Cerebellar cortex (tissue), 1 donor: ENCODE results near the gene RBL1.
A peak's percentile ranks its signal among the peaks of the same experiment; 100 is the strongest.
"Not testable (repeated sequence)": the region's sequence is repeated elsewhere in the genome, so short reads cannot be mapped to it uniquely, and the experiment has no call there.

Experiments
- DNase-seq: peaks from one replicate; pipeline ENCODE4 v3.0.0-alpha.2; 2015; ENCODE audit warnings: low spot score

The RBL1 gene, protein sequence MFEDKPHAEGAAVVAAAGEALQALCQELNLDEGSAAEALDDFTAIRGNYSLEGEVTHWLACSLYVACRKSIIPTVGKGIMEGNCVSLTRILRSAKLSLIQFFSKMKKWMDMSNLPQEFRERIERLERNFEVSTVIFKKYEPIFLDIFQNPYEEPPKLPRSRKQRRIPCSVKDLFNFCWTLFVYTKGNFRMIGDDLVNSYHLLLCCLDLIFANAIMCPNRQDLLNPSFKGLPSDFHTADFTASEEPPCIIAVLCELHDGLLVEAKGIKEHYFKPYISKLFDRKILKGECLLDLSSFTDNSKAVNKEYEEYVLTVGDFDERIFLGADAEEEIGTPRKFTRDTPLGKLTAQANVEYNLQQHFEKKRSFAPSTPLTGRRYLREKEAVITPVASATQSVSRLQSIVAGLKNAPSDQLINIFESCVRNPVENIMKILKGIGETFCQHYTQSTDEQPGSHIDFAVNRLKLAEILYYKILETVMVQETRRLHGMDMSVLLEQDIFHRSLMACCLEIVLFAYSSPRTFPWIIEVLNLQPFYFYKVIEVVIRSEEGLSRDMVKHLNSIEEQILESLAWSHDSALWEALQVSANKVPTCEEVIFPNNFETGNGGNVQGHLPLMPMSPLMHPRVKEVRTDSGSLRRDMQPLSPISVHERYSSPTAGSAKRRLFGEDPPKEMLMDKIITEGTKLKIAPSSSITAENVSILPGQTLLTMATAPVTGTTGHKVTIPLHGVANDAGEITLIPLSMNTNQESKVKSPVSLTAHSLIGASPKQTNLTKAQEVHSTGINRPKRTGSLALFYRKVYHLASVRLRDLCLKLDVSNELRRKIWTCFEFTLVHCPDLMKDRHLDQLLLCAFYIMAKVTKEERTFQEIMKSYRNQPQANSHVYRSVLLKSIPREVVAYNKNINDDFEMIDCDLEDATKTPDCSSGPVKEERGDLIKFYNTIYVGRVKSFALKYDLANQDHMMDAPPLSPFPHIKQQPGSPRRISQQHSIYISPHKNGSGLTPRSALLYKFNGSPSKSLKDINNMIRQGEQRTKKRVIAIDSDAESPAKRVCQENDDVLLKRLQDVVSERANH

DNA sequence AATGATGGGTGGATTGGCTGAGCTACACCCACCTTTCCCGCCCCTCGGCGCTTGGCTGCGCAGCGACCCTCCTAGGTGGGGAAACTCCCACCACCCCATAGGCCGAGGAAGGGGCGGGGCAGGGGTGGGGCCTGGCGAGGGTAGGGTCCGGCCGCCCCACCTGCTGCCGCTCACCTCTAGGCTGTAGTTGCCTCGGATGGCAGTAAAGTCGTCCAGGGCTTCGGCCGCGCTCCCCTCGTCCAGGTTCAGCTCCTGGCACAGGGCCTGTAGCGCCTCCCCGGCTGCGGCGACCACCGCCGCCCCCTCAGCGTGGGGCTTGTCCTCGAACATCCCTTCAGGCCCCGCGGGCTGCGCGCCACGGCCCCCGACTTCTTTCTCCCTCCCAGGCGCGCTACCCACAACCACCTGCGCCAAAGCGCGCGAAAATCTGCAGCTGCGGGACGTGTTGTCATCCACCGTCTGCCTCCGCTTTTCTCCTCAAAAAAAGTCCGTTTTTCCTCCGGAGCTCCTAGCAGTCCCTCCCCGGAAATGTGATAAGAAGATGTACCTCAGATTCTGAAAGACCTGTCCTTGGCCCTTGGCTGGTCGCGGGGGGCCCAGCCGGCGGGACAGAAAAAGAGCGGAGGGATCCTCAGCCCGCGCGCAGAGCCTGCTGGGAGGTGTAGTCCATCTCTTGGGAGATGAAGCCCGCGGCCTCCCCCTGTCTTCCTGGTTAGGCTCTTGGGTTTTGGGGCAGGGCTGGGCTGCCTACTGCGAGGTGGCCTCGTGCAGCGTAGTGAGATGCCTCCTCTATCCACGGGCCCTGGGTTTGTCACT, at the start of gene RBL1:
TSS of gene RBL1 (minus strand) at position 399 of the 816 bp plus-strand sequence. CDS start at position 330, 69 bp downstream.
- peak; percentile 84 for DNase-seq

GRCh38 chr20:37144856-37145404, 49.1 kb upstream of the RBL1 start:
- no peak for DNase-seq

DNA sequence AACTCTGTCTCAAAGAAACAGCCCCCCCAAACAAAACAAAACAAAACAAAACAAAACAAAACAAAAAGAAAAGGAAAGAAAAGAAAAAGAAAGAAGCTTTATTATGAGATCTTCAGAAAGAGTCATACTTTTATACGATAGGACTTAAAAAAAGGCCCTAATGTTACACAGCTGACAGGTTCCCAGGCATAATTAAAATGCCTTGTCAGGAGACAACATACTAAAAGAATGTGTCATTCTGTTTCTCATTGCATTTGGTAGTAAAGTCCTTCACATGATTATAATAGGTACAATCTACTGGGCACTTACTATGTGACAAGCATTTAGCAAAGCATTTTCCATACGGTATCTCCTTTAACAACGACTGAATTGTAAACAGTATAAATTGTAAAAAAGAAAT, 46.9 kb upstream of the RBL1 start:
- DNase-seq, result no peak

- DNase-seq, result no peak
Observed at GRCh38 chr20:37137547-37137946, 41.8 kb upstream of the RBL1 start.

DNA sequence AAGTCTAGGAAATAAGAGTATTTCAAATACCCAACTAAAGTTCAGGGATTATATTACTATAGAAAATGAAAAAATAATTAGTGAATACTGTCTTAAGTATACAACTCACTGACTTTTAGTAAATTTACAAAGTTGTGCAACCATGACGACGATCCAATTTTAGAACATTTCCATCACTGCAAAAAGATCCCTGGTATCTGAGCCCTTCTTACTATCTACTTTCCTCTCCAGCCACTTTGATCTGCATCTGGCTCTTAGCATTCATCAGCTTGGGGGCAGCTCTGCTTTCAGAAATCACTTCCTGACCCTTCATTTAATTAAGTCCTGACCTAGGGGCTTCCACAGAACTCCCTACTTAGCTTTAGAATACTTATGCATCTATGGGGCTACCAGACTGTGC, 38.2 kb upstream of the RBL1 start:
- no peak for DNase-seq

DNA sequence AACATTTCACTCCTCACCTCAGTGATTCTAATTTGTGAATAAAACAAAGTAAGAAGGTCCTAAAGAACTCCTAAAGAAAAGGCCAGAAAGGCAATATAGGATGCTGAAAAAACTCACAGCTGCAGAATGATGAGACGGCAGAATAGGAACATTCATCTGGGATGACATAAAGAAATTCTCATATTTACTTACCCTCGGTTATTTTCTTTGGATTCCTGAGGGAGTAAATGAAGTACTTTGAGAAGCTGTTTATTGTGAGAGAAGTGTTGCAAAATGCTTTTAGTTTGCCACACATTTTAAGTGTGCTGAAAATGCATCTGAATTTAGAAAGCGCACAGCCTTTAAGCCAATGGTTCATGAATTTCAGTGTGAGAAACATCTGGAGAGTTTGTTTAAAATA, 35.7 kb upstream of the RBL1 start:
- DNase-seq, result no peak

GRCh38 chr20:37128803-37129202, 33.0 kb upstream of the RBL1 start:
- DNase-seq, result no peak

GRCh38 chr20:37126290-37126689, 30.5 kb upstream of the RBL1 start:
- not testable (repeated sequence) for DNase-seq

GRCh38 chr20:37123441-37123840, 27.6 kb upstream of the RBL1 start:
- no peak for DNase-seq

DNA sequence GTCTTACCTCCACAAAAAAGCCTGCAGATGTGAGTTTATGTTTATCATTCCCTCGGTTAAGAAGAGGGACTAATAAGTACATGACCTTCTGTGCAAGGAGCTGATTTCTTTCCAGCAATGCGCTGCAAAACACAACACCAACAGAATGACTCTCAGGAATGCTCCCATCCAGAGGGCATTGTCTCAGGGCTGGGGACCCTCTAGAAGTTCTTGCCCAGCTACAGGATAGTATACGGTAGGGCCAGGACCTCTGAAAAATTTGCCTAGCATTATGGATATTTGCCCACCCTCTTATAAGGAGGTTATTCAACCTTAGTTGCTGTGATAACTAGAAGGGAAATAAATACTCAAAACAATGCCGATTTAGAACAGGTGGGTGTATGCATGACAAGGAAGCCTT, 24.7 kb upstream of the RBL1 start:
- DNase-seq, result no peak

- DNase-seq, result no peak
Observed at GRCh38 chr20:37119356-37120036, 23.7 kb upstream of the RBL1 start.

DNA sequence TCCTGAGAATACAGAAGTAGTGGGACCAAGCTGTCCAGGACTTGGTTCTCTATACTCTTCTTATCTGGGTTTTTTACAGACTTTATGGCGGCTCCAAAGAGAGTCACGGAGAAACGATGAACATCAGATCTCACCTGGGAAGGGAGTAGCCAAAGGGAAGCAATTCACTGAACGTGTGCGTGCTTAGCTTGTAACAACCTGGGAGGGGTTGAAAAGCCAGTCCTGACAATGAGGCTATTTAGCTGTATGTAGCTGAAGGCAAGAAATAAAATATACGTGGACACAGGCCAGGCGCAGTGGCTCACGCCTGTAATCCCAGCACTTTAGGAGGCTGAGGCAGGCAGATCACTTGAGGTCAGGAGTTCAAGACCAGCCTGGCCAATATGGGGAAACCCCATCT, 18.2 kb upstream of the RBL1 start:
- no peak for DNase-seq

- no peak for DNase-seq
Observed at GRCh38 chr20:37111926-37112455, 16.2 kb upstream of the RBL1 start.

- no peak for DNase-seq
Observed at GRCh38 chr20:37108676-37109075, 12.9 kb upstream of the RBL1 start.

- DNase-seq, result no peak
Observed at GRCh38 chr20:37102571-37102970, 6.8 kb upstream of the RBL1 start.

DNA sequence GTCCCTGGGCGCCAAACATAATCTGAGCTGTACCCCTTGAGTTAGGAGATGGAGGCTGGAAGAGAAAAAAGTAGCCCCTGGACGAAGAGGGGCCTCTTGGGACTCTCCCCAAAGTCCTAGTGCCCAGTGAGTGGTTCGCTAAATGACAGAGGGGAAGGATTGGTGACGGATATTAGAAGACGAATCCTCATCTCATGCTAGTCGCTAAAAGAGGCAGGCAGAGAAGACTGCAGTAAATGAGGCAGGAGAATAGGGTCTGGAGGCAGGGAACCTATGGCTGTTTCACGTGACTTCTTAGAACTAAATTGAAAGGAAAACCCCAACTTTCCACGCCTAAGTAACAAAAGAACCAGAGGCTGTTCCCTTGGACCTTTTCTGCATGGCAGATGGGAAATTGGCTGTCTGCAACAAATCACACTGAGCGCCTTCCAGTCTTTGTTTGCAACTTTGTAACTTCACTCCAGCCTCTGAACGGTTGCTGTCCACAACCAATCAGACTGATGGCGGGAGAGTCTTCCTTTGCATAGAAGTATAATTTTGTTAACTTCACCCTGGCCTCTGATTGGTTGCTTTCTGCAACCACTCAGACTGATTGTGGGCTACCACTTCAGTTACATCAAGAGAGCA, 731 bp upstream of the RBL1 start:
- peak; percentile 14 for DNase-seq

DNA sequence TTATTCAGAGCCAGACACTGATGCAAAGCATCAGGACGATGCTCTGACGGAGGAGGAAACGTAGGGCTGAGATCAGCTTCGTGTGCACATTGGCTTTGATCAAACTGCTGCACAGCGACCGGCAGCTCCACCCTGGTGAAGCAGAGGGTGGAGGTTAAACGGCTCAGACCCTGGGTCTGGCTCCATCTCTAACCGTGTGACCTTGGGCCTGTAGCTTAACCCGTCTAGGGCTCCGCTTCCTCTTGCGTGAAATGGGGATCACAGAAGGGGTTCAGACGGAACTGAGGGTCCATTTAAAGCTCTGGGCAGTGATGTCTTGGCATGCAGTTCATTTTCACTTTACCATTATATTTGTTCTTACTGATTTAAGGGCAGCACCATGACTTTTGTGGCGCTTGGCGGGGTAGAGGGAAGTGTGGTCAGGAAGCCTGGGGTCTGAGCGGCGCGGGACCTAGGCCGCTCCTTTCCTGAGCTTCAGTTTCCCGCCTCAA, 644 bp downstream of the RBL1 start:
- no peak for DNase-seq

GRCh38 chr20:37090407-37090806, 5.4 kb downstream of the RBL1 start:
- DNase-seq, result no peak

DNA sequence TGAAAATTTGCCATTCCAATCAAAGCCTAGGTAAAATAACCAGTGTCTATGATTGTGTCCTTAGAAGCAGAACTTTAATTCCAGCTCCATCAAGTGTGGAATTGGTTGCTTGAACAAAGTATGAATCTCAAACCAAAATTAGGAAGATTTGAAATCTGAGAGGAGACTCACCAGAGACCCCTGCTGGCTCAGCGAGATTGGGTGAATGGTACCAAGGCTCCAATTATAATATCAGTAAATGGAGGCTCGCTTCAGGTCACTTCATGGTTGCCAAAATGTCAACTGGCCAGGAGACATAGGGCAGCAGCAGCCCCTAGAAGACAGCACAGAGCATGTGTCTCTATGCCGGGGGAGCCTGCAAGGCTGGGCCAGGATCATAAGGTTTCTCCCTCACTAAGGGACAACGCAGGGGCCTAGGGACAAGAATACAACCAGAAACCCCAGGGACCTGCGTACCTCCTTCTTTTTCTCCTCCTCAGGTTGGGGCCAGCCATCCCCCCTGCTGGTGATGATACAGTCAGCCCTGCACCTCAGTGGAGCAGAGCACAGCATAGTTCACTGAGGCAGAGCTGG, 14.0 kb downstream of the RBL1 start:
- DNase-seq, result peak; percentile 7

- no peak for DNase-seq
Observed at GRCh38 chr20:37077009-37077408, 18.8 kb downstream of the RBL1 start.
